22Rv1 (cell line): ENCODE measurements around the gene TGFB1.

Experiments used
- CTCF ChIP-seq: fragments of 450-650 bp; IDR thresholded peaks from 2 replicates; pipeline ENCODE4 v1.5.1; 2017; ENCODE audit warnings: mild to moderate bottlenecking
- ZFX ChIP-seq: fragments of 450-650 bp; IDR thresholded peaks from 2 replicates; pipeline ENCODE4 v1.6.1; 2017; ENCODE audit warnings: antibody characterized with exemption, borderline replicate concordance

GRCh38 chr19:41402010-41402409 lies 48.3 kb upstream of the TGFB1 start:
- TF ChIP-seq CTCF: no peak
- no peak for TF ChIP-seq ZFX
